HG02870 (cell line): ENCODE results near the gene GALNT14.

Experiments
- ATAC-seq: cut with Tn5 transposase; IDR thresholded peaks from one replicate; pipeline ENCODE4 v1.9.1; 2021; ENCODE audit warnings: mild to moderate bottlenecking, moderate library complexity; ENCODE audit not compliant: unreplicated experiment

Gene GALNT14

DNA sequence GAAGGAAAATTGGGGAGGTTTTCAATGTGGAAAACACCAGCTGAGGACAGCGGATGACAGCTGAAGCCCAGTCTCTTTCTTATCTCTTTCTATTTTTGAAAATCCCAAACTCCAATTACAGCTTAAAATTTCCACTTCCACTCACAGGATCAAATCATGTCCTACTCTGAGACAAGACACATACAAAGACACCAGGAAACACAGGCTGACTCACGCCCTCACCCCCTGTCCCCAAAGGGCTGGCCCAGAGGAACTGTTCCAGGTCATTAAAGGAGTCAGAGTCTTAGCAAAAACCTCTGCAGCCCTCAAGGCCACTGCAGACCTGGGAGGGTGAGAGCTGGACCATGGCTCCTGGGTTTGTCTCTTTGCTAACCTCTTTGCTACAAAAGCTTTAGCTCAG, 187.9 kb downstream of the GALNT14 start:
- no peak for ATAC-seq

DNA sequence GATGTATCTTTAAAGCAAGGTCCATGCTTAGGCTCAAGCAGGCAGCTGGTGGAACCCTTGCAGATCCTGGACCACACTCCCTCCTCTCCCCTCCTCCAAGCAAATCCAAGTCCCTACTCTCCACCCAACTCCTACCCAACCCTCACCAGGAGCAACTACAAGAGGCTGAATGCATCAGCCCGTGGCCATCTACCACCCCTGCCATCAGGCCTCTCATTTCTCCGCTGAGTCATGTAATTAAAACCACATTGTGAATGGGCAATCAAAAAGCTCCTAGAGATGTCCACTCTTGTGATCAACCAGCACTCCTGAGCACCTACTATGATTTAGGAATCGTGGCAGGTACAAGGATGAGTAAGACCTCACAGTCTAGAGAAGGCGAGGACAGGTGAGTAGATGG, 188.8 kb downstream of the GALNT14 start:
- no peak for ATAC-seq

DNA sequence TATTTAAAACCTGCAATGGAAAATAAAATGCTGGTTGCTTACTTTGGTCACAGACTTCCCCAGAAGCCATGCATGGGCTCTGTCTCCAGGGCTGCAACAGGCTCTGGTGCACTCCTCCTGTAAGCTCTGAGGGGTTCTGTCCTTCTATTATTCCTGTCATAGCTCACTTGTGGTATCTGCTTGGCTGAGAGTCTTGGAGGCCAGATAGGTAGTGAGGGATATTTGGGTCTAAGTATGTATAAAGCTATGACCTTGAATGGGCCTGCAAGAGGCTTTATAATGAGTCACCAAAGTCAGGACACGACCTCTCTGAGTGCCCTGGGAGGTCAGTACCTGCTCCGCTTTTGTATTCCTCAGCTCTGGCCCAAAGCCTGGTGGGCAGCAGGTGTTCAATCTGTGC, 189.4 kb downstream of the GALNT14 start:
- ATAC-seq = no peak

DNA sequence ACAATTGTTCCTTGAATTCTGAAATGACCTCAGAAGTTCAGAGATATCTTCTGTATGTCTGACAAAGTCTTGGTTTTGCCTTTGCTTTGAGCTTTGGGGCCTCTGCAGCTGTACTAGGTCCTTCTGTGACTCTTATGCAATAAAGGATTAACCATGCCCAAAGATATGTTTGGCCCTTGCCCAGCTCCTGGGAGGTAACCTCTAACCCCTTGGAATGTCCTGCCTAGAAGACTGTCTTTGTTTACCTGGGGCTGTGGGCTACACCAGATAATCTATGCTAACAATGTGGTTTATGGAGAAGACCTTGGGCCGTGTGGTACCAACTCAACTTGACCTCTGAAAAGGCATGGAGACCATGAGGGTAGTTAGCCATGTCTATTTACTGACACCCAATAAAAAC, 190.1 kb downstream of the GALNT14 start:
- no peak for ATAC-seq

DNA sequence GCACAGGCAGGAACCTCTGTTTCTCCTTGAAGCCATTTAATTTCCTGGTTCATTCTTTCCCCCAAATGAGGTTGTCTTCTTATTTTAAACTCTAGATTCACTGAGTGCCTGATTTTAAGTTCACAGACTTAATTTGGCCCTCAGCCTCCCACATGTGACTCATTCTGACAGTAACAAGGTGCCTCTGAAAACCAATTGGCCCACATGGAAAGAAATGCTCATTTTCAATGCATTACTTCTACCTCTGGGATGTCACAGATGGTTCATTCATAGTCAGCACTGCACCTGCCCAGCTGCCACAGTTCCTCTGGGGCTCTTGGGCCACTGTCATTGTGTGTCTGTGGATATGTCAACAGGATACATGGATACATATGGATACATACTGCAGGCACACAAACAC, 190.6 kb downstream of the GALNT14 start:
- ATAC-seq = no peak

DNA sequence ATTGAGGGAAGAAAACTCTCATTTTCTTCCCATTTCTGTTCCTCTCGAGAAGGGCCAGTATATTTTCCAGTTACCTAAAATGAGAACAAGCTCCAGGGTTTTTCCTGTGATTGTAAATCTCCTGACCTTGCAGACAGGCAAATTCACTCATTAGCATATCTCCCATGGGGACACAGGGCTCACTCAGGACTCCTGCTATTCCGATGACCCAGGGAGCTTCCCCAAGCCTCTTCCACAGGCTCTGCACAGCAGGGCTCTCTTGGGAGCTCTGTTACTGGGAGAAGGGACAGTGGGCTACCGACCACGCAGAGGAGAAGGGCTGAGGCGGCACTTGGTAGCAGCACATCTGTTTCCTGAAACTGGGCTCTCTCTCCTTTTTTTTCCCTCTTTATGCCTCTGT, 195.8 kb downstream of the GALNT14 start:
- no peak for ATAC-seq

DNA sequence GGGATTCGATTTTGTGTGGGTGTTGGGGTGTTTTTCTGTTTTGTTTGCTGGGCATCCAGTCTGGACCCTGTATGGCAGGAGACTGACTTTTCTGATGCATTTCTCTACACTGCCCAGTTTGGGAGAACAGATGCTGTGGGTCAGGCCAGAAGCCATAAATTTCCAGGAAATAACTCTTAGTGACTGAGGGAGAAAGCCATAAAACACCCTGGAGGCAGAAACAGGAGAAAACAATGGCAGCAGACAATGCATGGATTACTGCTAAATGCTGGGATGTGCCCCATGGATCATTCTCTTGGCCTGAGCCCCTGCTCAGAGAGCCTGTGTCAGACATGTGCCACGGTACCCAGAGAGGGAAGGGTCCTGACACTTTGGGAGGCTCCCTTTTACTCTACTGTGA, 197.4 kb downstream of the GALNT14 start:
- no peak for ATAC-seq

DNA sequence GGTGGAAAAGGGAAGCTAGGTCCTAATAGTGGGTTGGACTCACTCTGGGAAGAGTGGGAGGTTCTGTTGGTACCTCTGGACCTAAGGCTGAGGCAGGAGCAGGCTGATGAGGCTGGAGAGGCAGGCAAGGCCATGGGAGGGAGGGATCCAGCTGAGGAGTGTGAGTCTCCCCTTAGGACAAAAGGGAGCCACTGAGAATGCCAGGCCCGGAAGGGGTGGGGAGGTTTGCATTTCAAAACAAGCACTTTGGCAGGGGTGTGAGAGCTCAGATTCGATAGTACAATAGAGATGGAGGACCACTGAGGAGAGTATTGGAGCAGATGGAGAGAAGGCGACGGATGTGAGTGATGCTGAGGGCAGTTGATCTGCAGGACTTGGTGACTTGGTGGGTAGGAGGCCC, 198.9 kb downstream of the GALNT14 start:
- no peak for ATAC-seq

DNA sequence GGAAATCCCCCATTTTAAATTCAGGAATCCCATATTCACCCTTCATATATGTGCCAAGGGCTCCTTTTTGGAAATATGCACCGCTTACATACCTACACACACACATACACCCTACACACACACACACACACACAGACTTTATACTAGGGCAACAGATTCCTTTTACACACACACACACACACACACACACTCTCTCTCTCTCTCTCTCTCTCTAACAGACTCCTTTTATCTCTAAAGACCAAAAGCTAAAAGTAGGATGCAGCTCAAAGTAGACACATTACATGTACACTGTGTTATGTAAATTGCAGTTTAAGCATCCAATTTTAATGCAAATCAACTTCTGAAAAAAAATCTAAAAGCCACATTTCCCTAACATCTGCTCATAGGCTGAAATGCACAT, 200.0 kb downstream of the GALNT14 start:
- ATAC-seq = no peak

DNA sequence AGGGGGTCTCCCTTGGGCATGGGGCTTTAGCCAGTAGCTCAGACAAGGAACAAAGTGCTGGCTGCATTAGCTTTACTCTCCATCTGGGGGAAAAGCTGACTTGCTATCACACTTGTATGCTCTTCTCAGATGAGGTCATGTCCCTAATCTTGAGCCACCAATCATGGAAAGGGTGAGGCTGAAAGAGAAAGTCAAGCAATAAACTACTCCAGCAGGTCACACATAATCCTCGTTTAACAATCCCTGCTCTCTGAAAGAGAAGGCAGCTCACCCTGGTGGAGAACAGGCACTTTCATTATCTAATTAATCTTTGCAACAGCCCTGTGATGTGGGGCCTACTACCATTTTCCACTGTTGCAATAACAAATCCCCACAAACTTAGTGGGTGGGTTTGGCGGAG, 201.3 kb downstream of the GALNT14 start:
- no peak for ATAC-seq

DNA sequence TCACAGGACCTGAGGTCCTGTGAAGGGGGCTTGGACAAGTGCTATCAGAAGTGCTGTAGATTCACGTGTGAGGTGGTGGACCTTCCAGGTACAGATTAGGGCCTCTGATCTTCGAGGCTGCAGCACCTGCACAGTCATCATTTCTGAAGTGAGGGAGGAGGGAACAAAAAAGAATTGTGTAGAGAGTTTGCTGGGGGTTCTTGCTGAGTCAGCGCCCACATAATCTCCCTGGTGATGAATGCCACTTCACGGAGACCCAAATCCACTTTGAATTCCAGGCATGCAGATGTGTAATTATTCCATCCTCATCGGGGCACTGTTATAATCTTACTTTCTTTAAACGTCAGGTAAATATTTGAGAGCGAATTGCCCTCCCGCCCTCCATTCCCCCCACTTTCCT, 202.4 kb downstream of the GALNT14 start:
- no peak for ATAC-seq

DNA sequence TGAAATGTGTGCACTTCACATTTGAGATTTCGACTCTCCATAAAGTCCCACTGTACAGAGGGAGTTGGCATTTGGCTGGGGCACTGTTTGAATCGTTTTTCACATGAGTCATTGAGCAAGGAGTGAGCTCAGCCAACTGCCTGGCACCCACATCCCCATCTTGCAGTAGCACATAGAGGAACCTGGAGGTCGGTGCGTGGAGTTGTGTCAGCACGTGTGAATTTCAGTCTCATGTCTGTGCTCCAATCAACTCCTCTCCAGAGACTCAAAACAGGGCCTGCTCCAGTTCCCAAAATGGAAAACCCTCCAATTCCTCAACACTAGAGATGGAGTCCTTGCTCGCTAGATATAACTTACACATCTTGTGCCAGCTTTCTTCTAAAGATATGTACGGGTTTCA, 204.2 kb downstream of the GALNT14 start:
- no peak for ATAC-seq

DNA sequence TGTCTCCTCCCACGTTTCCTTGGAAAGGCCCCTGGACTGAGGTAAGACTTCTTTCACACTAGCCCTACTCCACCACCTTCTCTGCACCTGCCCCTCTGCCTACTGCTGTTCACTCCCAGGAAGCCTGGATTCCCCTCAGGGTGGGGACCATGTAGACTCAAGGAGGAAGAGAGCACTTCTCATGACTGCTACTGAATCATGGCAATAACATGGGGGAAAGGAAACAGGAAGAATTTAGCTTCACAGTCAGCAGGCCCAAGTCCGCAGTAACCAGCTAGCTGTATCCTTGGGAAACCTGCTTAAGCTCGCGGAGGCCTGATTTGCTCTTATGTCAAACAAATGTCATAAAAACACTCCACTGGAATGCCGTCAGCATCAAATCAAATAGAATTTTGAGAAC, 204.7 kb downstream of the GALNT14 start:
- ATAC-seq = no peak

DNA sequence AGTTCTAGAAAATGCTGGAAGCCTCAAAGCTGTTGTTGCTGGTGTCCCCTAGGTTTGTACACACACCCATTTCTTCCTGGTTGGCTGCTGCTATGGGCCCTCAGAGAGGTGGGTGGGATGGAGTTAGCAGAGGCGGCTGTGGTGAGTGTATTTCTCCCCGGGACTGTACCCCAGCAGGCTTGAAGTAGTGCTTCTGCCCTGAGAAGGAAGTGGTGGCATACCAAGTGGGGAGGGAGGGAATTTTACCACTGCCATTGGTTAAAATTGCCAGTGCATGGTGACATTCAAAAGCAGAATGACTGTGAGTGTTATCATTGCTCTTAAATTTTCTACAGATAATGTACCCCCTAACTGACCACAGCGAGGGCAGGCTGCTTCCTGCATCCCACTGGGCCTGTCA, 205.4 kb downstream of the GALNT14 start:
- ATAC-seq = no peak

DNA sequence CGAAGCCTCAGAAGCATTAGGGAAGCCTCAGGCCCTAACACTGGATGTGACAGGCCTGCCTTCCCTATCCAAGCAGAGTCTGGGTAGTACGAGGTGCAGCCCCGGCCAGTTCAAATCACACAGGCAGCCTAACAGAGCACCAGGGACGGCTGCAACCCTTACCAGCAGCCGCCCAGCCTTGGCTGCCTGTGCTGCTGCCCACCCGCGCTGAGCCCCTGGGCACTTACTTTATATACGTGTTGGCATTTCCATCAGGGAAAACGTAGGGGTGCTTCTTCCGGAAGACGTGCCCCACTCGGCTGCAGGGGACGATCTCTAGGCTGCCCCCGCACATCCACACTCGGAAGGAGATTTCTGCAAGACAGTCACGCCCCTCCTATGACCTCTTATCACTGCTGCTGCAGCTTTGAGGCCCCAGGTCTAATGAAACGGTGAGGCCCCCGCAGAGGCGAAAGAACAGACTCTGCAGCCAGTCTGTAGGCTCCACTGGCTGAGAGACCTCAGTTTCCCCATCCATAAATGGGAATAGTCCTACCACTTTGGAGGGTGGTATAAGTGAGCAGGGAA, 206.3 kb downstream of the GALNT14 start:
- no peak for ATAC-seq

DNA sequence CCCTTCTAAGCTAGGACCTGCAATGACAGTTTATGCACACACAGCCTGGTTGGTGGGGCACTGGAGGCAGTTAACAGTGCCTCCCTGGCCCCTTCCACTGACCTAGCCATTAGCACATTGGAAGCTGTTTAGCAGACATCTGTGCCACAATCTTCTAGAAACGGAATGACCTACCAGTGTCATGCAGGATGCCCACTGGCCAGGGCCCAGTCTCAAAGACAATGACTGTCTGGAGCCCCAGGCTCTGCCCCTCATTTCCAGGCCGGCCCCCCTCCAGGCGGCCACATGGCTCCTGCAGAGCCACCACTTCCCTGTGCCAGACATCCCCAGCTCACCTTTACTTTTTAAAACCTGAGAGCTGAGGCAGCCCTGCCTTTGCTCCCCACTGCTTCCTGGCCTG, 207.5 kb downstream of the GALNT14 start:
- no peak for ATAC-seq

DNA sequence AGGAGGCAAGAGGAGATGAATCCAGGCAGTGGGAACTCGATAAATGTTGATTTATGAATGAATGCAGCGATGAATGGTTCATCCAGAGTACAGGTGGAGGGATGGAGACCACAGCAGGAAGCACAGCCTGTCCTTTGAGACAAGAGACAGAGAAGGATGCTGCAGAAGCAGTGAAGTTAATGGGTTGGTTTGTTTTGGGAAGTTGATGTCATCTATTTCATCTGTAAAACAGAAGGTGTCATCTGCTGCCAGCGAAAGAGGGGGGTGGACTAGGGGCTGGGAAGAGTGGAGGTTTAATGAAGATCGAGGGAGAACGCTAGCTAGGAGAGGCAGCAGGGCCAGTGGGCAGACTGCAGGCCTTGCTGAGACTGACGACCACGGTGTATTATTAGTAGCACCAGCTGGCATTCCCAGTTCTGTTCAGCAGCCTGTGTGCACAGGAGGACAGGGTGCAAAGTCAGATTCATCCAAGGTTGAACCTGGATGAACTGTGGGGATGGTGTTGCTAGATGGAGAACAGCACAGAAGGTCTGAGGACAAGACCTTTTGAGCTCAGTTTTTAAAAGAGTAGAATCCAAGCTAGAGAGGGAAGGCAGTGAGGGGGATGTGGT, 210.7 kb downstream of the GALNT14 start:
- ATAC-seq = no peak

DNA sequence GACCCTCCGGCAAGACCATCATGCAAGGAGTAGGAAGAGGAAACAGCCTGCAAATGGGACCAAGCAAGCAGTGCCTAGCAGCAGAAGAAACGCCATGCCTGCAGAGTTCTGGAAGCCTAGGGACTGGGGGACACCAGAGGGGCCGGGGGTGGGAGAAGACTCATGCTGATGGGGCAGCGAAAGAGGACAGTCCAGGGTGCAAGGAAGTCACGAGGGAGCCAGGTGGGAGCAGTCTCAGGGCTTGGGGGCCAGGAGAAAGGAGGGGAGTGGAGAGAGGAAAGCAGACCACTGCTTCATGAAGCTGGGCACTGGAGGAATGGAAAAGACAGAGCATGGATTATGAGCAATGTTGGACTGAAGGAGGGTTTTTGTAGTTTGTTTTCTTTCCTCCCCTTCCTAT, 211.6 kb downstream of the GALNT14 start:
- no peak for ATAC-seq

DNA sequence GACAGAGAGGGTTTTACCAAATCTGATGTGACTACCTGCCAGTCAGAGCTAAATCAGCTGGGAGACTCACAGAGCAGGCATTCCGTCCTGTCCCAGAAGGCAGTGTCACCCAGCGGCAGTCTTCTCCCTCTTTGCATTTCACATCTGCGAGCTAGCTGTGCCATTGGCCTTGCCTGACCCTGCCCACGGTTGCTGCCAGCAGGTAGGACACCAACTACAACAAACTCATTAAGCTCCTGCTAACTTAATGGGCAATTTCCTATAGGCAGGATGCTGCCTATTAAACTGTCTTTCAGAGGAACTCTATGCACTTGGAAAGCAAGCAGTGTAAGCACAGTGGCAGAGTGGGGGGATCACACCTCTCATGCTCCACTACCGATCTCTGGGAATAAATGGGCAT, 214.6 kb downstream of the GALNT14 start:
- no peak for ATAC-seq

DNA sequence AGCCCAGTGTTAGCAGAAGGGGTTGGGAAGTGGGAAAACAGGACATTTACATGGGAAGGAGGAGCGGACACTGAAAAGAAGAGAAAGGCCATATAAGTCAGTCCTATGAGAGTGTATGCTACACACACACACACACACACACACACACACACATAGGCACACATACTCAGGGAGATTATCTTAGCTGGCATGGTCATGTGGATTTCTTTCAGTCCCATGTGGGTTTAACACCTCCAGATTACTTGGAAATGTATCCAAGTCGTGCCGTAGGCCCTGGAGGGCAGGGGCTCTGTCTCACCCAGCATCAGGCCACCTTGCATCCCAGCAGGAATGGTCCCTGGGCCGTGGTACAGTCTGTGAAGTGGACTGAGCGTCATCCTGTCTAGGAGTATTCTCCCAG, 217.7 kb downstream of the GALNT14 start:
- no peak for ATAC-seq

DNA sequence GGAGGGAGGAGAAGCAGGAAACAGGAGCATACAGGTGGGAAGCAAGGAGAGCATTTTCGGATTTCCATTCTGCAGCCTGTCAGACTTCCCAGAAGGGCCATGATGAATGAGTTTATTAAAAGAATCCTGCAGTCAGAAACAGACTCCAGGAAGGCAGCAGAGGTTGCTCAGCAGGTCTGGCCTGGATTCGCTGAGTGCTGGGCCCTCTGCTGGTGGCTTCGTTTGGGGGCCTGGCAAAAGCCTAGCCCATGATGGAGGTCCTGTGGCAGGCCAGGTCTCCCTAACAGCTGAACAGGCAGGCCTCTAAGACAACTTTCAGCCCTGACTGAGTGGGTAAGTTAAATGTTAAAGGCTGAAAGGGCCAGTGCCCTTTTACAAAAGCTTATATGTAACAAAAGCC, 222.8 kb downstream of the GALNT14 start:
- ATAC-seq = no peak

DNA sequence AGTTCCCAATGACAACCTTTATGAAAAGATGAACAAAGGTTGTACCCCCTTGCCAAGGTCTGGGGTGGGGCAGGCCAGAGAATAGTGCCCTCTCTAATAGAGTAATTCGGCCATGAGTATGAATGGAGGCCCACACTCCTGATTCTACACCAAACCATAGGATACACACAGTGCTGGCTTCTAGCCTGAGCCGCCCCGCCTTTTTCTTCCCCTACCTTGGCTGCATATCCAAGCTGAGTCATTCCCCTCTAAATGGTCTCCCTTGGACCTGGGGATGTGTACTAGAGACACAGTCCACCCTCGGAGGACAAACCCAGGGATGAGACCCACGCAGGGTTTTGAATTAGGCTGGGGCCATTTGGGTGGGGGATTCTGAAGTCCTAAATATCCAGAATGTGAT, 223.8 kb downstream of the GALNT14 start:
- ATAC-seq = no peak

DNA sequence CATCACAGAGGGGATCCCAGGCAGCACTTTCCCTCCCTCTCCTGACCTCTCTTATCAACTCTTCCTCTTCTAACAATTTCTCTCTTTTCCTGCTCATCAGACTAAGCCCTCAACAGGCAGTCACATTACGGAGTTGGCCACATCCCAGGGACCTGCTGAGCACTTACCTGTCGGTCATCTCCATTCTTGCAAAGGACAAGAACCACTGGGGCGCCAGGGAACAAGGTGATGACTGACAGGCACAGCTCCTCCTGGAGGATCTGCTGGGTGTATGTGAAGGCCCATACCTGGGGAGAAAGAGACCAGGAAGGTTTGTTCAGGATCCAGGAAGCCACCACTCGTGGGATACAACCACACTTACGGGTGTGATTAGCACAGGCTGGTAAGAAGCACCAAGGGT, 226.2 kb downstream of the GALNT14 start:
- ATAC-seq = no peak
